Liver (tissue), 9 donors: ENCODE data around the gene STAC2. TPM values are rescaled to one million over a fixed set of nuclear protein-coding genes. Genes with fewer than 3 reads are reported as not detected.

ENCODE experiments used
- DNase-seq: peaks from one replicate; pipeline ENCODE4 v3.0.0-alpha.2; 2017; ENCODE audit warnings: low spot score
- H3K27ac ChIP-seq, 2 donors: one replicate each; pipeline ENCODE4 v1.7.0; 2013; ENCODE audit warnings: inconsistent platforms in 2 of 2, low read length in 2 of 2, control low read depth in 1 of 2, low read depth in 1 of 2, mild to moderate bottlenecking in 1 of 2
- H3K27me3 ChIP-seq, 4 donors: one replicate each; pipeline versions ENCODE4 v1.6.1 to v1.7.0; 2013; ENCODE audit warnings: low read length in 3 of 4, inconsistent platforms in 1 of 4, mild to moderate bottlenecking in 1 of 4, moderate library complexity in 1 of 4; ENCODE audit not compliant: control insufficient read depth in 4 of 4, insufficient read depth in 4 of 4
- H3K36me3 ChIP-seq, 4 donors: one replicate each; pipeline versions ENCODE4 v1.6.1 to v1.7.0; 2013; ENCODE audit warnings: low read length in 3 of 4, mild to moderate bottlenecking in 3 of 4, low read depth in 1 of 4, moderate library complexity in 1 of 4; ENCODE audit not compliant: control insufficient read depth in 4 of 4, insufficient read depth in 3 of 4
- H3K4me1 ChIP-seq, 4 donors: one replicate each; pipeline versions ENCODE4 v1.6.1 to v1.7.0; 2013; ENCODE audit warnings: low read length in 3 of 4, mild to moderate bottlenecking in 3 of 4, moderate library complexity in 1 of 4; ENCODE audit not compliant: control insufficient read depth in 4 of 4, insufficient read depth in 4 of 4
- H3K4me3 ChIP-seq, 3 donors: one replicate each; pipeline versions ENCODE4 v1.6.1 to v1.7.0; 2013; ENCODE audit warnings: low read length in 3 of 3, control low read depth in 1 of 3, low read depth in 1 of 3, mild to moderate bottlenecking in 1 of 3
- H3K9ac ChIP-seq, 2 donors: one replicate each; pipeline ENCODE4 v1.7.0; 2013; ENCODE audit warnings: low read length in 2 of 2, mild to moderate bottlenecking in 2 of 2, moderate library complexity in 2 of 2, control low read depth in 1 of 2, low read depth in 1 of 2
- H3K9me3 ChIP-seq, 4 donors: one replicate each; pipeline versions ENCODE4 v1.6.1 to v1.7.0; 2013; ENCODE audit warnings: low read length in 3 of 4; ENCODE audit not compliant: control insufficient read depth in 4 of 4
- EGR1 ChIP-seq, 2 donors: IDR thresholded peaks; 2 replicates each; pipeline ENCODE4 v1.6.1; 2016 to 2018; ENCODE audit warnings: antibody characterized with exemption in 2 of 2, low read depth in 2 of 2
- FOXA1 ChIP-seq: IDR thresholded peaks from 2 replicates; pipeline ENCODE4 v1.6.1; 2016; ENCODE audit warnings: antibody characterized with exemption
- GABPA ChIP-seq, 2 donors: IDR thresholded peaks in 1 of 2; conservative IDR thresholded peaks in 1 of 2; 2 replicates each; pipeline ENCODE4 v1.6.1; 2016; ENCODE audit warnings: antibody characterized with exemption in 2 of 2, mild to moderate bottlenecking in 1 of 2, moderate library complexity in 1 of 2
- HNF4A ChIP-seq, 2 donors: conservative IDR thresholded peaks; 2 replicates each; pipeline ENCODE4 v1.6.1; 2016; ENCODE audit warnings: antibody characterized with exemption in 2 of 2, mild to moderate bottlenecking in 2 of 2
- HNF4G ChIP-seq: IDR thresholded peaks from 2 replicates; pipeline ENCODE4 v1.6.1; 2016; ENCODE audit warnings: antibody characterized with exemption
- JUND ChIP-seq, 2 donors: IDR thresholded peaks; 2 replicates each; pipeline ENCODE4 v1.6.1; 2016; ENCODE audit warnings: antibody characterized with exemption in 2 of 2
- NR2F2 ChIP-seq: IDR thresholded peaks from 2 replicates; pipeline ENCODE4 v1.6.1; 2016; ENCODE audit warnings: antibody characterized with exemption
- RAD21 ChIP-seq, 2 donors: IDR thresholded peaks; 2 replicates each; pipeline ENCODE4 v1.6.1; 2016; ENCODE audit warnings: antibody characterized with exemption in 2 of 2, mild to moderate bottlenecking in 2 of 2
- RXRA ChIP-seq, 2 donors: IDR thresholded peaks; 2 replicates each; pipeline ENCODE4 v1.6.1; 2017 to 2018; ENCODE audit warnings: antibody characterized with exemption in 2 of 2, mild to moderate bottlenecking in 1 of 2
- SP1 ChIP-seq: IDR thresholded peaks from 2 replicates; pipeline ENCODE4 v1.6.1; 2018; ENCODE audit warnings: antibody characterized with exemption, mild to moderate bottlenecking
- YY1 ChIP-seq: IDR thresholded peaks from 2 replicates; pipeline ENCODE4 v1.6.1; 2016; ENCODE audit warnings: antibody characterized with exemption, mild to moderate bottlenecking
- WGBS: extraction: QIAGEN DNeasy Blood & Tissue Kit; methylation state at CpG from one replicate; pipeline ENCODE4 v1.1.7; 2013; 5-methylcytosine and 5-hydroxymethylcytosine counted together
- polyA plus RNA-seq, 2 donors: library from polyadenylated mRNA; stranded (reverse) in 1 of 2; unstranded in 1 of 2; fragments of 200-250 nt in 1 of 2; fragments of >200 nt in 1 of 2; fragmentation: Nextera tagmentation in 1 of 2; extraction: Ambion mirVana in 1 of 2; gene quantifications; one replicate each; pipeline versions ENCODE4 v1.2.1 to v1.2.3, GENCODE V29; 2013 to 2015
- total RNA-seq, 2 donors: library from RNA; depleted of rRNA; stranded (reverse); fragments of >200 nt; gene quantifications; one replicate each; pipeline ENCODE4 v1.2.3, GENCODE V29; 2014
- TF ChIP-seq, protein P1 (sequence below): fragments of 150-350 bp; IDR thresholded peaks from 2 replicates; pipeline ENCODE4 v1.5.1; 2017; ENCODE audit warnings: improper control_type of control experiment, low read depth, low read length; ENCODE audit not compliant: missing input control
- TF ChIP-seq, protein P2 (sequence below): IDR thresholded peaks from 2 replicates; pipeline ENCODE4 v1.6.1; 2016; ENCODE audit warnings: antibody characterized with exemption
- TF ChIP-seq, protein P3 (sequence below): IDR thresholded peaks from 2 replicates; pipeline ENCODE4 v1.6.1; 2016; ENCODE audit warnings: antibody characterized with exemption
- TF ChIP-seq, protein P4 (sequence below): IDR thresholded peaks from 2 replicates; pipeline ENCODE4 v1.6.1; 2016; ENCODE audit warnings: antibody characterized with exemption, mild to moderate bottlenecking
- TF ChIP-seq, protein P5 (sequence below): IDR thresholded peaks from 2 replicates; pipeline ENCODE4 v1.6.1; 2016; ENCODE audit warnings: antibody characterized with exemption
- donor health status: healthy.
- donor health status: healthy.
- donor health status: healthy.
- donor health status: healthy.
- donor health status: healthy.

STAC2 gene
- total and polyA plus RNA-seq, 4 donors, result not detected

DNA sequence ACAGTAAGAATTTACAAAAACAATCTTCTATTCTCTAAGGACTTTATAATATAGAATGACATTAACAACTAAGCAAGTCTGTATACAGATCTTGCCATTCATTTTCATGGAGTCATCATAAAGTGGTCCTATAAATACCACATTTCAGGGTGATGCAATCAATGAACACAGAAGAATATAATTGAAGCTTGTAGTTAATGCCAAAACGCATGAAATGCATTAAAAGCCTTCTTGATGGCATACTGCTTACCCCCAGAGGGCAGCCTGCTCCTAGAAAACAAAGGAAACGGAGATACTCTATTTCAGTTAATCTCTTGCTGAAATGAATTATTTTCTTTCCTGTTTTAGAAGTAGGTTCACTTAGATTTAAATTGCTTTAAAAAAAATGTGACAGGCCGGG lies 45.2 kb upstream of the STAC2 start:
- no peak overlapping the region for H3K4me3 ChIP-seq
- peak; percentile 72 to 76 for TF ChIP-seq RAD21 (IDR thresholded peaks at IDR 0.05)
- TF ChIP-seq, protein P1, sequence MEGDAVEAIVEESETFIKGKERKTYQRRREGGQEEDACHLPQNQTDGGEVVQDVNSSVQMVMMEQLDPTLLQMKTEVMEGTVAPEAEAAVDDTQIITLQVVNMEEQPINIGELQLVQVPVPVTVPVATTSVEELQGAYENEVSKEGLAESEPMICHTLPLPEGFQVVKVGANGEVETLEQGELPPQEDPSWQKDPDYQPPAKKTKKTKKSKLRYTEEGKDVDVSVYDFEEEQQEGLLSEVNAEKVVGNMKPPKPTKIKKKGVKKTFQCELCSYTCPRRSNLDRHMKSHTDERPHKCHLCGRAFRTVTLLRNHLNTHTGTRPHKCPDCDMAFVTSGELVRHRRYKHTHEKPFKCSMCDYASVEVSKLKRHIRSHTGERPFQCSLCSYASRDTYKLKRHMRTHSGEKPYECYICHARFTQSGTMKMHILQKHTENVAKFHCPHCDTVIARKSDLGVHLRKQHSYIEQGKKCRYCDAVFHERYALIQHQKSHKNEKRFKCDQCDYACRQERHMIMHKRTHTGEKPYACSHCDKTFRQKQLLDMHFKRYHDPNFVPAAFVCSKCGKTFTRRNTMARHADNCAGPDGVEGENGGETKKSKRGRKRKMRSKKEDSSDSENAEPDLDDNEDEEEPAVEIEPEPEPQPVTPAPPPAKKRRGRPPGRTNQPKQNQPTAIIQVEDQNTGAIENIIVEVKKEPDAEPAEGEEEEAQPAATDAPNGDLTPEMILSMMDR, result peak; percentile 48
- TF ChIP-seq HNF4G, result no peak
- TF ChIP-seq GABPA (IDR thresholded peaks at IDR 0.05 in 1 of 2, conservative IDR thresholded peaks at IDR 0.05 in 1 of 2), result no peak
- TF ChIP-seq, protein P2, sequence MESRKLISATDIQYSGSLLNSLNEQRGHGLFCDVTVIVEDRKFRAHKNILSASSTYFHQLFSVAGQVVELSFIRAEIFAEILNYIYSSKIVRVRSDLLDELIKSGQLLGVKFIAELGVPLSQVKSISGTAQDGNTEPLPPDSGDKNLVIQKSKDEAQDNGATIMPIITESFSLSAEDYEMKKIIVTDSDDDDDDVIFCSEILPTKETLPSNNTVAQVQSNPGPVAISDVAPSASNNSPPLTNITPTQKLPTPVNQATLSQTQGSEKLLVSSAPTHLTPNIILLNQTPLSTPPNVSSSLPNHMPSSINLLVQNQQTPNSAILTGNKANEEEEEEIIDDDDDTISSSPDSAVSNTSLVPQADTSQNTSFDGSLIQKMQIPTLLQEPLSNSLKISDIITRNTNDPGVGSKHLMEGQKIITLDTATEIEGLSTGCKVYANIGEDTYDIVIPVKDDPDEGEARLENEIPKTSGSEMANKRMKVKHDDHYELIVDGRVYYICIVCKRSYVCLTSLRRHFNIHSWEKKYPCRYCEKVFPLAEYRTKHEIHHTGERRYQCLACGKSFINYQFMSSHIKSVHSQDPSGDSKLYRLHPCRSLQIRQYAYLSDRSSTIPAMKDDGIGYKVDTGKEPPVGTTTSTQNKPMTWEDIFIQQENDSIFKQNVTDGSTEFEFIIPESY, result no peak

DNA sequence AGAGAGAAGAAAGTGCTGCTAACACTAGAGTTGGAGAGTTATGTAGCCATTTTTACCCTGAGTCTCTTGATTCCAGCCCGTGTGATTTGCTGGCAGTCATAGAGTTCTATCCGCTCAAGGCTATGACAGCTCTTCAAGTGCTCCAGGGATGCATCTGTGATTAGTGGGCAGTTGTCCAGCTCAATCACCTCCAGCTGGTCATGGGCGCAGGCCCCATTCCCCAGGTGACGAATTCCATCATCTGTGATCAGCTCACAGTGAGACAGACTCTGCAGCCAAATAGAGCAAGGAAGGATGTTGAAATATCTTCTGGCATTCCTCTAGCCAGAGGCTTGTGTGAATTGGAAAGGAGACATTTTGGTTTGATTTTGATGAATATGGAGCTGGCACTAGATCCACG lies 38.4 kb upstream of the STAC2 start:
- peaks cover 0 to 2% (median 0%) of the 10 kb centered on the region in 4 donors for H3K4me1 ChIP-seq
- H3K9ac ChIP-seq, result no peak overlapping the region
- WGBS, result 90% methylated on average over 5 of the region's 5 CpGs
- TF ChIP-seq RAD21 (IDR thresholded peaks at IDR 0.05) (no peak), NR2F2 (no peak), FOXA1 (no peak), JUND (IDR thresholded peaks at IDR 0.05) (no peak), EGR1 (IDR thresholded peaks at IDR 0.05; ENCODE audit: low read depth in 2 of 2) (no peak), RXRA (IDR thresholded peaks at IDR 0.05) (no peak), HNF4A (conservative IDR thresholded peaks at IDR 0.05) (no peak), SP1 (no peak), GABPA (IDR thresholded peaks at IDR 0.05 in 1 of 2, conservative IDR thresholded peaks at IDR 0.05 in 1 of 2) (no peak), YY1 (no peak)
- TF ChIP-seq, protein P2, result no peak
- TF ChIP-seq, protein P3, sequence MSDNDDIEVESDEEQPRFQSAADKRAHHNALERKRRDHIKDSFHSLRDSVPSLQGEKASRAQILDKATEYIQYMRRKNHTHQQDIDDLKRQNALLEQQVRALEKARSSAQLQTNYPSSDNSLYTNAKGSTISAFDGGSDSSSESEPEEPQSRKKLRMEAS, result no peak
- TF ChIP-seq, protein P4, sequence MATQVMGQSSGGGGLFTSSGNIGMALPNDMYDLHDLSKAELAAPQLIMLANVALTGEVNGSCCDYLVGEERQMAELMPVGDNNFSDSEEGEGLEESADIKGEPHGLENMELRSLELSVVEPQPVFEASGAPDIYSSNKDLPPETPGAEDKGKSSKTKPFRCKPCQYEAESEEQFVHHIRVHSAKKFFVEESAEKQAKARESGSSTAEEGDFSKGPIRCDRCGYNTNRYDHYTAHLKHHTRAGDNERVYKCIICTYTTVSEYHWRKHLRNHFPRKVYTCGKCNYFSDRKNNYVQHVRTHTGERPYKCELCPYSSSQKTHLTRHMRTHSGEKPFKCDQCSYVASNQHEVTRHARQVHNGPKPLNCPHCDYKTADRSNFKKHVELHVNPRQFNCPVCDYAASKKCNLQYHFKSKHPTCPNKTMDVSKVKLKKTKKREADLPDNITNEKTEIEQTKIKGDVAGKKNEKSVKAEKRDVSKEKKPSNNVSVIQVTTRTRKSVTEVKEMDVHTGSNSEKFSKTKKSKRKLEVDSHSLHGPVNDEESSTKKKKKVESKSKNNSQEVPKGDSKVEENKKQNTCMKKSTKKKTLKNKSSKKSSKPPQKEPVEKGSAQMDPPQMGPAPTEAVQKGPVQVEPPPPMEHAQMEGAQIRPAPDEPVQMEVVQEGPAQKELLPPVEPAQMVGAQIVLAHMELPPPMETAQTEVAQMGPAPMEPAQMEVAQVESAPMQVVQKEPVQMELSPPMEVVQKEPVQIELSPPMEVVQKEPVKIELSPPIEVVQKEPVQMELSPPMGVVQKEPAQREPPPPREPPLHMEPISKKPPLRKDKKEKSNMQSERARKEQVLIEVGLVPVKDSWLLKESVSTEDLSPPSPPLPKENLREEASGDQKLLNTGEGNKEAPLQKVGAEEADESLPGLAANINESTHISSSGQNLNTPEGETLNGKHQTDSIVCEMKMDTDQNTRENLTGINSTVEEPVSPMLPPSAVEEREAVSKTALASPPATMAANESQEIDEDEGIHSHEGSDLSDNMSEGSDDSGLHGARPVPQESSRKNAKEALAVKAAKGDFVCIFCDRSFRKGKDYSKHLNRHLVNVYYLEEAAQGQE, result no peak
- TF ChIP-seq, protein P5, sequence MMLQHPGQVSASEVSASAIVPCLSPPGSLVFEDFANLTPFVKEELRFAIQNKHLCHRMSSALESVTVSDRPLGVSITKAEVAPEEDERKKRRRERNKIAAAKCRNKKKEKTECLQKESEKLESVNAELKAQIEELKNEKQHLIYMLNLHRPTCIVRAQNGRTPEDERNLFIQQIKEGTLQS, result no peak
- H3K27ac ChIP-seq, result no peak overlapping the region
- no peak for DNase-seq
- no peak overlapping the region for H3K4me3 ChIP-seq
- no peaks in the 10 kb centered on the region for H3K27me3 ChIP-seq
- H3K9me3 ChIP-seq, result no peaks in the 10 kb centered on the region
- H3K36me3 ChIP-seq, result peaks cover 6 to 46% (median 28%) of the 10 kb centered on the region in 4 donors

More for the DNA sequence above, 45.2 kb upstream of the STAC2 start:
- WGBS, result 45% methylated on average over 3 of the region's 3 CpGs
- no peaks in the 10 kb centered on the region for H3K4me1 ChIP-seq
- no peak overlapping the region for H3K9ac ChIP-seq
- H3K36me3 ChIP-seq, result peaks cover 3 to 20% (median 14%) of the 10 kb centered on the region in 4 donors
- DNase-seq, result no peak
- H3K9me3 ChIP-seq, result no peaks in the 10 kb centered on the region
- no peak overlapping the region for H3K27ac ChIP-seq
- H3K27me3 ChIP-seq, result no peaks in the 10 kb centered on the region
